ENCODE data around the gene FRMD4B.
"Not testable (repeated sequence)": the region's sequence is repeated elsewhere in the genome, so short reads cannot be mapped to it uniquely, and the experiment has no call there.

DNA sequence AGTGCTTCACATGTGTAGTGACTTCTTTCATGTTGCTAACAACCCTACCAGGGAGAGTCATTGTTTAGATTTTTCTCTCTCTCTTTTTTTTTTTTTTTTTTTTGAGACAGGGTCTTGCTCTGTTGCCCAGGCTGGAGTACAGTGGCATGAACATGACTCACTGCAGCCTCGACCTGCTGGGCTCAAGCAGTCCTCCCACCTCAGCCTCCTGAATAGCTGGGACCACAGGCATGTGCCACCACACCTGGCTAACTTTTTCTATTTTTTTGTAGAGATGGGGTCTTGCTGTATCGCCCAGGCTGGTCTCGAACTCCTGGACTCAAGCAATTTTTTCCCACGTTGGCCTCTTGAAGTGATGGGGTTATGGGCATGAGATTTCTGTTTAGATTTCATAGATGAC, 63.4 kb downstream of the FRMD4B start:
- TF ChIP-seq, protein P1, sequence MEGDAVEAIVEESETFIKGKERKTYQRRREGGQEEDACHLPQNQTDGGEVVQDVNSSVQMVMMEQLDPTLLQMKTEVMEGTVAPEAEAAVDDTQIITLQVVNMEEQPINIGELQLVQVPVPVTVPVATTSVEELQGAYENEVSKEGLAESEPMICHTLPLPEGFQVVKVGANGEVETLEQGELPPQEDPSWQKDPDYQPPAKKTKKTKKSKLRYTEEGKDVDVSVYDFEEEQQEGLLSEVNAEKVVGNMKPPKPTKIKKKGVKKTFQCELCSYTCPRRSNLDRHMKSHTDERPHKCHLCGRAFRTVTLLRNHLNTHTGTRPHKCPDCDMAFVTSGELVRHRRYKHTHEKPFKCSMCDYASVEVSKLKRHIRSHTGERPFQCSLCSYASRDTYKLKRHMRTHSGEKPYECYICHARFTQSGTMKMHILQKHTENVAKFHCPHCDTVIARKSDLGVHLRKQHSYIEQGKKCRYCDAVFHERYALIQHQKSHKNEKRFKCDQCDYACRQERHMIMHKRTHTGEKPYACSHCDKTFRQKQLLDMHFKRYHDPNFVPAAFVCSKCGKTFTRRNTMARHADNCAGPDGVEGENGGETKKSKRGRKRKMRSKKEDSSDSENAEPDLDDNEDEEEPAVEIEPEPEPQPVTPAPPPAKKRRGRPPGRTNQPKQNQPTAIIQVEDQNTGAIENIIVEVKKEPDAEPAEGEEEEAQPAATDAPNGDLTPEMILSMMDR (conservative IDR thresholded peaks at IDR 0.05 in 1 of 2, IDR thresholded peaks at IDR 0.05 in 1 of 2; ENCODE audit: extremely low read depth in 1 of 2, insufficient read depth in 1 of 2, low read depth in 1 of 2, low read length in 2 of 2) = not testable (repeated sequence)
- TF ChIP-seq EZH2 (IDR thresholded peaks at IDR 0.05; ENCODE audit: borderline replicate concordance, low read length) = not testable (repeated sequence)
